HepG2 (cell line): ENCODE measurements around the gene SLC50A1. TPM values are rescaled to one million over a fixed set of nuclear protein-coding genes. Genes with fewer than 3 reads are reported as not detected.

Source experiments
- BORCS8-MEF2B ChIP-seq: sonication (generic); formaldehyde crosslinking; IDR thresholded peaks from 2 replicates; pipeline ENCODE4 v1.8.0; 2022; ENCODE audit warnings: mild to moderate bottlenecking, missing genetic modification reagents
- CHCHD3 ChIP-seq: sonication (generic); formaldehyde crosslinking; IDR thresholded peaks from 2 replicates; pipeline ENCODE4 v1.8.0; 2022; ENCODE audit warnings: mild to moderate bottlenecking, missing genetic modification reagents, moderate library complexity
- ELF4 ChIP-seq: sonication (generic); formaldehyde crosslinking; IDR thresholded peaks from 2 replicates; pipeline ENCODE4 v1.5.0; 2020; ENCODE audit warnings: missing genetic modification reagents, mild to moderate bottlenecking, moderate library complexity, borderline replicate concordance
- JUND ChIP-seq: sonication (generic); formaldehyde crosslinking; IDR thresholded peaks from 2 replicates; pipeline ENCODE4 v1.8.0; 2022; ENCODE audit warnings: mild to moderate bottlenecking, missing genetic modification reagents
- NR2C2 ChIP-seq: sonication (generic); formaldehyde crosslinking; IDR thresholded peaks from 2 replicates; pipeline ENCODE4 v1.4.0; 2020; ENCODE audit warnings: missing genetic modification reagents, mild to moderate bottlenecking, moderate library complexity, borderline replicate concordance
- PHF5A ChIP-seq: IDR thresholded peaks from one replicate; pipeline ENCODE4 v1.6.1; 2018; ENCODE audit warnings: low read depth, missing genetic modification reagents; ENCODE audit not compliant: unreplicated experiment
- TBX2 ChIP-seq: sonication (generic); formaldehyde crosslinking; IDR thresholded peaks from 2 replicates; pipeline ENCODE4 v1.5.0; 2020; ENCODE audit warnings: missing genetic modification reagents, mild to moderate bottlenecking, borderline replicate concordance
- TEAD2 ChIP-seq: sonication (generic); formaldehyde crosslinking; IDR thresholded peaks from 2 replicates; pipeline ENCODE4 v1.9.0; 2021; ENCODE audit warnings: missing genetic modification reagents
- ZFAT ChIP-seq: sonication (generic); formaldehyde crosslinking; conservative IDR thresholded peaks from 2 replicates; pipeline ENCODE4 v1.8.1; 2023; ENCODE audit warnings: missing genetic modification reagents, inconsistent platforms
- ZFYVE20 ChIP-seq: sonication (generic); formaldehyde crosslinking; IDR thresholded peaks from 2 replicates; pipeline ENCODE4 v1.8.0; 2023; ENCODE audit warnings: low read depth, mild to moderate bottlenecking, moderate library complexity, missing genetic modification reagents, borderline replicate concordance
- ZNF740 ChIP-seq: sonication (generic); formaldehyde crosslinking; IDR thresholded peaks from 2 replicates; pipeline ENCODE4 v1.4.0; 2020; ENCODE audit warnings: missing genetic modification reagents
- ZNF790 ChIP-seq: sonication (generic); formaldehyde crosslinking; IDR thresholded peaks from 2 replicates; pipeline ENCODE4 v1.8.0; 2022; ENCODE audit warnings: missing genetic modification reagents, mild to moderate bottlenecking, borderline replicate concordance
- polyA plus RNA-seq, 8 experiments: library from polyadenylated mRNA; depleted of rRNA in 3 of 8; stranded (reverse) in 7 of 8; unstranded in 1 of 8; fragments of >200 nt; fragmentation: Illumina TruSeq in 4 of 8; extraction: Trizol in 4 of 8; gene quantifications; 2 replicates each; pipeline versions ENCODE4 v1.2.1 to v1.2.3, GENCODE V29; 2011 to 2016; ENCODE audit warnings: low read depth in 4 of 8, missing spikeins in 1 of 8, mixed read lengths in 1 of 8; ENCODE audit not compliant: insufficient read depth in 1 of 8
- total RNA-seq, 5 experiments: library from RNA; depleted of rRNA; stranded (reverse); fragments of >200 nt; fragmentation: Illumina TruSeq; extraction: Trizol; gene quantifications; 2 replicates each; pipeline ENCODE4 v1.2.3, GENCODE V29; 2016; ENCODE audit warnings: low read depth in 1 of 5
- TF ChIP-seq, protein P1 (sequence below): sonication (generic); formaldehyde crosslinking; IDR thresholded peaks from 2 replicates; pipeline ENCODE4 v1.4.0; 2020; ENCODE audit warnings: missing genetic modification reagents
- TF ChIP-seq, protein P2 (sequence below): IDR thresholded peaks from 2 replicates; pipeline ENCODE4 v1.6.1; 2016; ENCODE audit warnings: mild to moderate bottlenecking, missing biosample characterization, missing genetic modification reagents
- TF ChIP-seq, protein P3 (sequence below): sonication (generic); formaldehyde crosslinking; IDR thresholded peaks from one replicate; pipeline ENCODE4 v1.5.1; 2020; ENCODE audit warnings: mild to moderate bottlenecking, missing genetic modification reagents; ENCODE audit errors: not compliant biosample characterization

SLC50A1 gene
- total and polyA plus RNA-seq, 2 of the 13 experiments (the other 11 are each of a cell fraction or from before 2014, with no cell fraction given), result 22.5 to 46.8 TPM

DNA sequence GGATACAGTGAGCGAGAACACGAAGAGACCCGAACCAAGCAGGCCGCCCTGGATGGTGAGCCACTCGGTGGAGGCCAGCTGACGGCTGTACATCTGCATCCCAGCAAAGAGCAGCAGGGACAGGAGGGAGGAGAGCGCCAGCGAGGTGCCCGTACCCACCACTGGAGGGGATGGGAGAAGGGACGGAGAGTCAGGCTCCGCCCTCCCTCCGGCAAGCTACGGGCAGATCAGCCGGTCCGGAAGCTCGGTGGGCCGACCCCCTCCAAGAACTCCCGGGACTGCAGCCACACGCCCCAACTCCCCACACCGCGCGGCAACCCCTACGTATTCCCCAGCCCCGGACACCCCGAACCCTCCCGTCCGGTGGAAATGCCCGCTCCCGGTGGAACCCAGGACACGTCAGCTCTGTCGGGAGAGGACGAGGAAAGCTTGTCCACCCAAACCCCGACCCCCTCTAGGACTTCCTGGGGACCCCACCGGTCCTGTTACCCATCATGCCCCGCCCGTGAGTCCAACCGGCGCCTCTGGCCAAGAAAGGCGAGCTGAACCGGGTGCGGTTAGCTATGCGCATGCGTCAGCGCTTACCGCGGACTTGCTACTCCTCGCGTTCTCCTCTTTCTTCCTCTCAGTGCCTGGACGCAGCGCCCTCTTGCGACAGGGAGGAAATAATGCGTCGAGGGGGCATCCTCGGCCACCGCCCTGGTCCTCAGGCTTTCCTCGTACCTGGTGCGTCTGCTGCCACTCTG, 37.3 kb downstream of the SLC50A1 start, which contains the start of gene KRTCAP2 (continued):
- no peak for TF ChIP-seq CHCHD3 (CRISPR knock-in tag)
- no peak for TF ChIP-seq ZFAT (CRISPR knock-in tag)
- no peak; the same call in 1 of the 2 replicates for TF ChIP-seq BORCS8-MEF2B (CRISPR knock-in tag)
- TF ChIP-seq, protein P1, sequence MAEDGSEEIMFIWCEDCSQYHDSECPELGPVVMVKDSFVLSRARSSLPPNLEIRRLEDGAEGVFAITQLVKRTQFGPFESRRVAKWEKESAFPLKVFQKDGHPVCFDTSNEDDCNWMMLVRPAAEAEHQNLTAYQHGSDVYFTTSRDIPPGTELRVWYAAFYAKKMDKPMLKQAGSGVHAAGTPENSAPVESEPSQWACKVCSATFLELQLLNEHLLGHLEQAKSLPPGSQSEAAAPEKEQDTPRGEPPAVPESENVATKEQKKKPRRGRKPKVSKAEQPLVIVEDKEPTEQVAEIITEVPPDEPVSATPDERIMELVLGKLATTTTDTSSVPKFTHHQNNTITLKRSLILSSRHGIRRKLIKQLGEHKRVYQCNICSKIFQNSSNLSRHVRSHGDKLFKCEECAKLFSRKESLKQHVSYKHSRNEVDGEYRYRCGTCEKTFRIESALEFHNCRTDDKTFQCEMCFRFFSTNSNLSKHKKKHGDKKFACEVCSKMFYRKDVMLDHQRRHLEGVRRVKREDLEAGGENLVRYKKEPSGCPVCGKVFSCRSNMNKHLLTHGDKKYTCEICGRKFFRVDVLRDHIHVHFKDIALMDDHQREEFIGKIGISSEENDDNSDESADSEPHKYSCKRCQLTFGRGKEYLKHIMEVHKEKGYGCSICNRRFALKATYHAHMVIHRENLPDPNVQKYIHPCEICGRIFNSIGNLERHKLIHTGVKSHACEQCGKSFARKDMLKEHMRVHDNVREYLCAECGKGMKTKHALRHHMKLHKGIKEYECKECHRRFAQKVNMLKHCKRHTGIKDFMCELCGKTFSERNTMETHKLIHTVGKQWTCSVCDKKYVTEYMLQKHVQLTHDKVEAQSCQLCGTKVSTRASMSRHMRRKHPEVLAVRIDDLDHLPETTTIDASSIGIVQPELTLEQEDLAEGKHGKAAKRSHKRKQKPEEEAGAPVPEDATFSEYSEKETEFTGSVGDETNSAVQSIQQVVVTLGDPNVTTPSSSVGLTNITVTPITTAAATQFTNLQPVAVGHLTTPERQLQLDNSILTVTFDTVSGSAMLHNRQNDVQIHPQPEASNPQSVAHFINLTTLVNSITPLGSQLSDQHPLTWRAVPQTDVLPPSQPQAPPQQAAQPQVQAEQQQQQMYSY (CRISPR knock-in tag), result peak; percentile 60; the same call in 1 of the 2 replicates
- TF ChIP-seq ZNF740 (CRISPR knock-in tag), result 0 out of 2 replicates have a peak, but pooled peaks have one; percentile 28
- TF ChIP-seq PHF5A (CRISPR knock-in tag), result no peak
- TF ChIP-seq, protein P2, sequence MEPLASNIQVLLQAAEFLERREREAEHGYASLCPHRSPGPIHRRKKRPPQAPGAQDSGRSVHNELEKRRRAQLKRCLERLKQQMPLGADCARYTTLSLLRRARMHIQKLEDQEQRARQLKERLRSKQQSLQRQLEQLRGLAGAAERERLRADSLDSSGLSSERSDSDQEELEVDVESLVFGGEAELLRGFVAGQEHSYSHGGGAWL (CRISPR knock-in tag), result peak; percentile 88
- TF ChIP-seq TEAD2 (CRISPR knock-in tag), result 0 out of 2 replicates have a peak, but pooled peaks have one; percentile 34
- TF ChIP-seq TBX2 (CRISPR knock-in tag), result peak; percentile 76
- TF ChIP-seq ELF4 (CRISPR knock-in tag), result no peak
- TF ChIP-seq ZFYVE20 (CRISPR knock-in tag), result 0 out of 2 replicates have a peak, but pooled peaks have one; percentile 46
- TF ChIP-seq NR2C2 (CRISPR knock-in tag), result peak; percentile 81
- TF ChIP-seq ZNF790 (CRISPR knock-in tag), result 0 out of 2 replicates have a peak, but pooled peaks have one; percentile 55
- TF ChIP-seq, protein P3, sequence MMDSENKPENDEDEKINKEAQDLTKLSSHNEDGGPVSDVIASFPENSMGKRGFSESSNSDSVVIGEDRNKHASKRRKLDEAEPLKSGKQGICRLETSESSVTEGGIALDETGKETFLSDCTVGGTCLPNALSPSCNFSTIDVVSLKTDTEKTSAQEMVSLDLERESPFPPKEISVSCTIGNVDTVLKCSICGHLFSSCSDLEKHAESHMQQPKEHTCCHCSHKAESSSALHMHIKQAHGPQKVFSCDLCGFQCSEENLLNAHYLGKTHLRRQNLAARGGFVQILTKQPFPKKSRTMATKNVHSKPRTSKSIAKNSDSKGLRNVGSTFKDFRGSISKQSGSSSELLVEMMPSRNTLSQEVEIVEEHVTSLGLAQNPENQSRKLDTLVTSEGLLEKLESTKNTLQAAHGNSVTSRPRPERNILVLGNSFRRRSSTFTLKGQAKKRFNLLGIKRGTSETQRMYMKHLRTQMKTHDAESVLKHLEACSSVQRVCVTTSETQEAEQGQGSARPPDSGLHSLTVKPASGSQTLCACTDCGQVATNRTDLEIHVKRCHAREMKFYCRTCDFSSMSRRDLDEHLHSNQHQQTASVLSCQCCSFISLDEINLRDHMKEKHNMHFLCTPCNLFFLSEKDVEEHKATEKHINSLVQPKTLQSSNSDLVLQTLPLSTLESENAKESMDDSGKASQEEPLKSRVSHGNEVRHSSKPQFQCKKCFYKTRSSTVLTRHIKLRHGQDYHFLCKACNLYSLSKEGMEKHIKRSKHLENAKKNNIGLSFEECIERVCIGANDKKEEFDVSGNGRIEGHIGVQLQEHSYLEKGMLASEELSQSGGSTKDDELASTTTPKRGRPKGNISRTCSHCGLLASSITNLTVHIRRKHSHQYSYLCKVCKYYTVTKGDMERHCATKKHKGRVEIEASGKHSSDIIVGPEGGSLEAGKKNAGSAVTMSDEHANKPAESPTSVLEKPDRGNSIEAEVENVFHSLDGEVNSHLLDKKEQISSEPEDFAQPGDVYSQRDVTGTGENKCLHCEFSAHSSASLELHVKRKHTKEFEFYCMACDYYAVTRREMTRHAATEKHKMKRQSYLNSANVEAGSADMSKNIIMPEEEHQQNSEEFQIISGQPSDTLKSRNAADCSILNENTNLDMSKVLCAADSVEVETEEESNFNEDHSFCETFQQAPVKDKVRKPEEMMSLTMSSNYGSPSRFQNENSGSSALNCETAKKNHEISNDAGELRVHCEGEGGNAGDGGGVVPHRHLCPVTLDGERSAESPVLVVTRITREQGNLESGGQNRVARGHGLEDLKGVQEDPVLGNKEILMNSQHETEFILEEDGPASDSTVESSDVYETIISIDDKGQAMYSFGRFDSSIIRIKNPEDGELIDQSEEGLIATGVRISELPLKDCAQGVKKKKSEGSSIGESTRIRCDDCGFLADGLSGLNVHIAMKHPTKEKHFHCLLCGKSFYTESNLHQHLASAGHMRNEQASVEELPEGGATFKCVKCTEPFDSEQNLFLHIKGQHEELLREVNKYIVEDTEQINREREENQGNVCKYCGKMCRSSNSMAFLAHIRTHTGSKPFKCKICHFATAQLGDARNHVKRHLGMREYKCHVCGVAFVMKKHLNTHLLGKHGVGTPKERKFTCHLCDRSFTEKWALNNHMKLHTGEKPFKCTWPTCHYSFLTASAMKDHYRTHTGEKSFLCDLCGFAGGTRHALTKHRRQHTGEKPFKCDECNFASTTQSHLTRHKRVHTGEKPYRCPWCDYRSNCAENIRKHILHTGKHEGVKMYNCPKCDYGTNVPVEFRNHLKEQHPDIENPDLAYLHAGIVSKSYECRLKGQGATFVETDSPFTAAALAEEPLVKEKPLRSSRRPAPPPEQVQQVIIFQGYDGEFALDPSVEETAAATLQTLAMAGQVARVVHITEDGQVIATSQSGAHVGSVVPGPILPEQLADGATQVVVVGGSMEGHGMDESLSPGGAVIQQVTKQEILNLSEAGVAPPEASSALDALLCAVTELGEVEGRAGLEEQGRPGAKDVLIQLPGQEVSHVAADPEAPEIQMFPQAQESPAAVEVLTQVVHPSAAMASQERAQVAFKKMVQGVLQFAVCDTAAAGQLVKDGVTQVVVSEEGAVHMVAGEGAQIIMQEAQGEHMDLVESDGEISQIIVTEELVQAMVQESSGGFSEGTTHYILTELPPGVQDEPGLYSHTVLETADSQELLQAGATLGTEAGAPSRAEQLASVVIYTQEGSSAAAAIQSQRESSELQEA (CRISPR knock-in tag), result peak; percentile 37
- TF ChIP-seq JUND (CRISPR knock-in tag), result 0 out of 2 replicates have a peak, but pooled peaks have one; percentile 21
